NCI-H748 treated with DMSO at 0.1 percent for 48 hours (cell line): ENCODE measurements around the gene CCDC194.

Experiments
- DNase-seq: peaks from one replicate; lab custom pipeline; 2025; lab: John Stamatoyannopoulos, UW

CCDC194 gene

DNA sequence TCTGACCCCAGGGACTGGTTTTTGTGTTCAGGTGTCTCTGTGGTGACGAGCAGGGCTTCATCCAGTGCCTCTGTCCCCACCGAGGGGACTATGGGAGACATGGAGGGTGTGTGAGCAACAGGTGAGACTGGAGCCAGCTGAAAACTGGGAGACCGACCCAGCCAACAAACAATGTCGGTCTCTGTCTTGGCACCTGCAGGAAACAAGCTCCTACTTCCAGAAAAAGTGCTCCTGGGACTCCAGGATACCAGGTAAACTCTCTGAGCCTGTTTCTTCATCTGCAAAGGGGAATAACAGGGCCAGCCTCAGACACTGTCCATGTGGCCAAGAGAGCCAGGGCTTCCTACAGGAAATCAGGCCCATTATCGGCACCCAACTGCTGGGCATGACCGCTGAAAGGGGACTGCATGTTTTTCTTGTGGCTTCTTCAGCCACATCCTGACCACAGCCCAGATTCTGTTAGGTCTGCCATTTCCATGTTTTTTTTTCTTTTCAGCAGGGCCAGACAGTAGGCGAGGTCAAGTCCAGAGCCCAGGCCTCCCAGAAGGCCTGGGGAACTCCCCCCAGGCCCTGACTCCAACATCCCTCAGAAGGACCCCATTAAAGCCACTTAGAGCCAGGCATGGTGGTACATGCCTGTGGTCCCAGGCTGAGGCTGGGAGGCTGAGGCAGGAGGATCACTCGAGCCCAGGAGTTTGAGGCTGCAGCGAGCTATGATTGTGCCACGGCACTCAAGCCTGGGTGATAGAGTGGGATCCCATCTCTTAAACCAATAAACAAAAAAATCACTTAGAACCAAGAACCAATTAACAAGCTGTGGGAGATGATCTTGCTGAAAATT lies 12.3 kb upstream of the CCDC194 start:
- no peak for DNase-seq

- no peak for DNase-seq
These were observed 11.5 kb upstream of the CCDC194 start, which contains the start of gene BST2 for GRCh38 chr19:17405250-17406045. TSS of gene BST2 (minus strand) at chr19:17405630. CDS start at chr19:17405575, 55 bp downstream.

GRCh38 chr19:17404621-17405249 lies 10.7 kb upstream of the CCDC194 start:
- DNase-seq = no peak

GRCh38 chr19:17404015-17404414 lies 10.0 kb upstream of the CCDC194 start:
- no peak for DNase-seq

DNA sequence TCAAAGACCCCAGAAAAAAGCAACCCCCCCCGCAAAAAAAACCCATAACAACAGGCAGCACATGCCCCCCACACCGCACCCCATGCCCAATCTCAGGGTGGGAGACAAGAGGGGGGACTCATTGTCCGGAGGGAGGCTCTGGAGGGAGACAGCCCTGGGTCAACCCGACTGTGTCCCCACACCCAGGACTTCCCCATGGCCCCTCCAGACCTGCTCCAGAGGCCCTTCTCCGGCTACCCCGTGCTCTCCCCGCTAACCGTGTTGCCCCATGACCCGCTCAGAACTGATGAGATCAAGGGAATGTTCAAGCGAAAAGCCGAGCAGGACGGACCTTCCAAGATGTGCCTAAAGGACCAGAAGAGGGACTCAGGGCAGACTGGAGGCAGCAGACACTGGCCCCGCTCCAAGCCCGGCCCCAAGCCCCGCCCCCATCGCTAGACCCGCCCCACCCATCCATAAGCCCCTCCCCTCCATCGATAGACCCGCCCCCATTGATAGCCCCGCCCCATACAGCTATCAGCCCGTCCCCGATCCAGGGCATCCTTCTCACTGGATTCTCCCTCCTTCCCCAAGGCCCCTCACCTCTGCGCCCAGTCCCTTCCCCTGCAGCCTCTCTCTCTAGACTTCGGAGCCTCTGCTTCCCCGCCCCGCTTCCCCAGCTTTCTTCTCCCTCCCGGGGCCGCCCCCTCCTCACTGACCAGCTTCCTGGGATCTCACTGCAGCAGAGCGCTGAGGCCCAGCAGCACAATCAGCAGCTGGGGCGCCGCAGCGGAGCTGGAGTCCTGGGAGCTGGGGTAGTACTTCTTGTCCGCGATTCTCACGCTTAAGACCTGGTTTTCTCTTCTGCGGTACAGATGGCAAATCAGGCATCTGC lies 9.2 kb upstream of the CCDC194 start:
- DNase-seq = no peak

GRCh38 chr19:17401628-17402027 lies 7.6 kb upstream of the CCDC194 start:
- no peak for DNase-seq

DNA sequence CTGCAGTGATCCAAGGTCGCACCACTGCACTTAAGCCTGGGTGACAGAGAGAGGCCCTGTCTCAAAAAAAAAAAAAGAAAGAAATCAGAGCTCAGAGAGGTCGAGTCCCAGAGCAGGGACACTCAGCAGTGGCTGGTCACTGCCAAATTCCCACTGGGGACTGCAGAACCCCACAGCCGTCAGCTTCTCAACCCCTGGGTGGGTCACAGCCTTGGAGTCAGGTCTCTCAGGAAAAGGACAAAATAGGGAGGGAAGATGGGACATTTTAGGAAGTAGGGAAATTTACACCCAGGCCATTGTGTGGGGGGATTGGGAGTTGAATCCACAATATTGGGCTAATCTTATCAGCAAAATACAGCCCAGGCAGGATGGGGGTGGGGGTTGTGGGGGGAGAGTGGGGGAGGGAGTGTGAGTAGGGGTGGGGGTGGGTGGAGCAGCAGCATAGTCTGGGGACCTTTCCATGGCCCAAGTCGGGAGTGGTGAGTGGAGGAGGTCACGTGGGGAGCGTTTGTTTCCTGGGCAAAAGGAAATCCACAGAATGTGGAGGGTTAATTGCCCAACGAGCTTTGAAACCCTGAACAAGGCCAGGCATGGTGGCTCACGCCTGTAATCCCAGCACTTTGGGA lies 5.0 kb upstream of the CCDC194 start:
- no peak for DNase-seq

GRCh38 chr19:17394891-17395415 lies 957 bp upstream of the CCDC194 start:
- DNase-seq = no peak

DNA sequence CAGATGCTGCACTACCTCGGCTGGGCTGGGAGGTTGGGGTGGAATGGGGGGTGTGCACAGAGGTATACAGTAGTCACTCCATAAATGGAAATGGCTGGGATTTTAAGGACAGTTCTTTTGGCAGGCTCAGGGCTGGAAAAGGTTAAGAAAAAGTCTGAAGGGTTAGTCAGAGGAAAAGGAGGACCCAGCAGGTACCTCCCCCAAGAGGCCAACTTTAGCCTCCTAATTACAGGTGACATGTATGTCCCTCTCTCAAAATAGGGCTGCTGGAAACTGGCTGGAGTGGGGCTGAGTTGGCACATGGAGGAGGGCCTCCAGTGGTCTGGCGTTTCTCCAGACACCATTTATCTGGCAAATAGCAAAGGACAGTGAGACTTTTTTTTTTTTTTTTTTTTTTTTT lies 994 bp downstream of the CCDC194 start:
- no peak for DNase-seq

DNA sequence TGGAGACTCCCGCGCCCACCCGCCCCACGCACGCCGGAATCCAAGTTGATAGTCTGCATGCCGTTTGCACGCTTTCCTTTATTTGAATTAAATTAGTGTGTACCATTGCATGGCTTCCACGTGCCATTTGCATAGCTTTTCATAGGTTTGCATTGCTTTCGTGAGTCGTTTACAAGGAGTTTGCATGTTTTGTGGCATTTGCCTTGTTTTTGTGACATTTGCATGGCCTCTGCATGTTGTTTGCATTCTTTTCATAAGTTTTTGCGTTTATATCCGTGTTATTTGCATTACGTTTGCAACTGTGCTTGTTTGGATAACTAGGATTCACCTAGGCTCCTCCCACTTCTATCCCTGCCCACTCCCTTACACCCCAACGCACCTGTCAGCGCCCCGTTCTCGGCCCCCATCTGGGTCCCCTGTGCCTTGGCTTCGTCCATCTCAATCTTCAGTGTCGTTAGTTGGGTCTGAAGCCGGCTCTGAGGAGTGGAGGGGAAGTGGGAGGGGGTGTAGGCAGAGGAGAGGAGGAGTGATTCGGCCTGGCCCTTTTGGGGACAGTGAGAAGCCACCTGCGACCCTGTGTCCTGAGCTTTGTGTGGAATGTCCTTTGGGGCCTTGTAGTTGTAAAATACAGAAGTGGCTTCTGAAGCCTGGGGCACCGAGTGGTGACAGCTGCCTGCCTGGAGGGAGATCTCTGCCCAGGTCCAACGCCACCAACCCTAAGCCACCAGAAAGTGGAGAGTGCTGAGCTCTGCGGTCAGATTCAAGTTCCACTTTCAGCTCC lies 2.4 kb downstream of the CCDC194 start:
- no peak for DNase-seq

- DNase-seq = peak; percentile 57
These were observed 3.2 kb downstream of the CCDC194 start for GRCh38 chr19:17390665-17391370.

- DNase-seq = no peak
These were observed 3.9 kb downstream of the CCDC194 start for GRCh38 chr19:17389957-17390664.

DNA sequence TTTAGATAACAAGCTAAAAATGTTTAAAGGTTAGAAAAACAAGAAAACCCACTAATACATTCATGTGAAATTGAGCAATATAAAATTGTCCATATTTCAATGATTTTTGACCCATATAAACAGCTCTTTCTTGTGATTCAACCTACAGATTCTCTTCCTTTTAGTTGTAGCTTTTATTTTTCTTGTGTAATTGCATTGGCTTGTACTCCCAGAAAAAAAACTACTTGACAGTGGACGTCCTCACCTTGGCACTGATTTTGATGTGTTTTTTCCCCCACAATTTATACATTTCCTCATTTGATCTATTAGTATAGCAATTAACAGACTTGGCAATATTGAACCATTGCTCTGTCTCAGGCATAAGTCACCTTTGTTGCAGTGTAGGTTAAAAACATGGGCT lies 4.7 kb downstream of the CCDC194 start:
- no peak for DNase-seq

DNA sequence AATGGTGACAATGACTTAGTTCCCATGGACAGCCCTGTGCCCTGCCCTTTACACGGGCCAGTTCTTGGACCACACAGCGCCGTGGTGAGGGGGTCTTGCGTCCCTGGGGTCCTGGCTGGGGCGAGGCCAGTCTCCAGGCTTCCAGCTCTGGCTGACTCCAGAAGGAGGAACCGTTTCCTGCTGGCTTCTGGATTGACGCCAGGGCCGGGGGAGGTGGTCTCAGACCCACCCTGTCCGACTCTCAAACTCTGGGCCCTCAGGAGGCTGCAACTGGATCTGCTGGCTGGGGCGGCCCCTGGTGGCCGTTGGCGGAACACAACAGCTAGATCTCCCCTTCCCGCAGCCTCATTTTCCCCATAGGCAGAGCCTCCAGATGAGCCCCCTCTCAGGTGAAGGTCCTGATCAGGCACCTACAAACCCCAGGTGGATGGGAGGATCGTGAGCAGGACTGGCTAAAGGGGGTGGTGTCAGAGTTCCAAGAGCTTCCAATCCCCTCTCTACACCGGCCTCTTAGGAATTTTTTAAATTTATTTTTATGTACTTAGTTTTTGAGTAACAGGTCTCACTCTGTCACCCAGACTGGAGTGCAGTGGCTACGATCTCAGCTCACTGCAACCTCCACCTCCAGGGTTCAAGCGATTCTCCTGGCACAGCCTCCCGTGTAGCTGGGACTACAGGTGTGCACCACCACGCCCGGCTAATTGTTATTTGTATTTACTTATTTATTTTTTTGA lies 8.0 kb downstream of the CCDC194 start:
- DNase-seq = peak; percentile 3

GRCh38 chr19:17380426-17381138 lies 13.4 kb downstream of the CCDC194 start:
- DNase-seq = no peak

DNA sequence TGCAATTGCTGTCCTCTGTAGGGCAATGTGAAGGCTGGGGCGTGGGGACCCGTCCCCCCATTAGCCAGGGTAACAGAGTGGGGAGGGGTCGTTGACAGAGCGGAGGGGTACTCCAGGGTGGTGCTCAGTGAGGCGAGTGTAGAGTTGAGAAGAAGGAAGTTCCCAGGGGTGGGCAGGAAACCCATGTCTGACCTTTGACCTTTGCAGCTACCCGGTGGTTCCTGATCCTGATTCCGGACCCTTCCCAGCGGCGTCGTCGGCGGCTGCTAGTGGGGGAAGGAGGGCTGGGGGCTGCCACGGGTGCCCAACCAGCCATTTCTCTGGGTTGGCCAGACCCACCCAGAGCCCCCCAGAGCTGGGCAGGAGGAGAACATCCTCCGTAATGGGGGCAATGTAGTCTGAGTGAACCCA lies 14.8 kb downstream of the CCDC194 start:
- no peak for DNase-seq

- DNase-seq = no peak
These were observed 15.7 kb downstream of the CCDC194 start for GRCh38 chr19:17378271-17378670.
